ENCODE measurements around the gene LAPTM5.

The LAPTM5 gene

GRCh38 chr1:30734580-30734979 lies 23.0 kb downstream of the LAPTM5 start:
- no peak for DNase-seq (ENCODE audit: insufficient read length, low spot score)
- no peak for TF ChIP-seq CTCF (IDR thresholded peaks at IDR 0.05; ENCODE audit: insufficient read depth, missing control alignments)
- FAIRE-seq = no peak

GRCh38 chr1:30734106-30734505 lies 23.5 kb downstream of the LAPTM5 start:
- FAIRE-seq = no peak
- DNase-seq (ENCODE audit: insufficient read length, low spot score) = no peak
- no peak for TF ChIP-seq CTCF (IDR thresholded peaks at IDR 0.05; ENCODE audit: insufficient read depth, missing control alignments)

GRCh38 chr1:30733493-30733892 lies 24.1 kb downstream of the LAPTM5 start:
- no peak for FAIRE-seq
- no peak for TF ChIP-seq CTCF (IDR thresholded peaks at IDR 0.05; ENCODE audit: insufficient read depth, missing control alignments)
- DNase-seq (ENCODE audit: insufficient read length, low spot score) = no peak

- TF ChIP-seq CTCF (IDR thresholded peaks at IDR 0.05; ENCODE audit: insufficient read depth, missing control alignments) = no peak
- FAIRE-seq (no peak), DNase-seq (ENCODE audit: insufficient read length, low spot score) (no peak)
These were observed 25.1 kb downstream of the LAPTM5 start for GRCh38 chr1:30732277-30732996.

- no peak for FAIRE-seq
- no peak for DNase-seq (ENCODE audit: insufficient read length, low spot score)
- TF ChIP-seq CTCF (IDR thresholded peaks at IDR 0.05; ENCODE audit: insufficient read depth, missing control alignments) = no peak
These were observed 25.7 kb downstream of the LAPTM5 start for GRCh38 chr1:30731806-30732276.

GRCh38 chr1:30731109-30731805 lies 26.3 kb downstream of the LAPTM5 start:
- no peak for DNase-seq (ENCODE audit: insufficient read length, low spot score)
- no peak for FAIRE-seq
- no peak for TF ChIP-seq CTCF (IDR thresholded peaks at IDR 0.05; ENCODE audit: insufficient read depth, missing control alignments)

Measured in D721Med (cell line).